PC-3 (cell line): Measurements from ENCODE around the gene SCD5. TPM values are rescaled to one million over a fixed set of nuclear protein-coding genes. Genes with fewer than 3 reads are reported as not detected.

ENCODE experiments used
- ATAC-seq: fragments of 200-7000 bp; cut with Tn5 transposase; 2 replicates; pipeline ENCODE4 v1.9.1; 2020; ENCODE audit warnings: mild to moderate bottlenecking, moderate library complexity
- BruUV-seq: library from RNA; stranded (reverse); fragments of 400-500 nt; replicated peaks from 2 replicates; lab custom pipeline; 2021; lab: Mats Ljungman, UMichigan
- CTCF ChIA-PET: fragments of 300-600 bp; sonication (Branson Sonifier 250); formaldehyde crosslinking; loops from one replicate; lab custom pipeline; 2022; ENCODE audit warnings: antibody characterized with exemption; lab: Charles Lee
- POLR2A ChIA-PET: fragments of 300-600 bp; sonication (Branson Sonifier 250); formaldehyde crosslinking; loops from one replicate; lab custom pipeline; 2022; ENCODE audit warnings: antibody characterized with exemption; ENCODE audit not compliant: unreplicated experiment; lab: Charles Lee
- DNase-seq: peaks from one replicate; pipeline ENCODE4 v3.0.0-alpha.2; 2015
- H2AFZ ChIP-seq: fragments of 300-600 bp; sonication (generic); 2 replicates; pipeline ENCODE4 v1.6.0; 2016; ENCODE audit warnings: antibody characterized with exemption, low read length
- H3F3A ChIP-seq: fragments of 300-600 bp; sonication (generic); one replicate; pipeline ENCODE4 v1.6.0; 2017; ENCODE audit warnings: antibody characterized with exemption, low read length, control low read depth, mild to moderate bottlenecking; ENCODE audit not compliant: unreplicated experiment
- H3K27ac ChIP-seq: fragments of 300-600 bp; sonication (generic); 2 replicates; pipeline ENCODE4 v1.5.1; 2016; ENCODE audit warnings: mild to moderate bottlenecking, low read length
- H3K27me3 ChIP-seq: fragments of 300-600 bp; sonication (generic); 2 replicates; pipeline ENCODE4 v1.6.1; 2016; ENCODE audit warnings: low read length, mixed read lengths
- H3K36me3 ChIP-seq: fragments of 300-600 bp; sonication (generic); 2 replicates; pipeline ENCODE4 v1.6.1; 2016; ENCODE audit warnings: low read depth, mixed run types, low read length, mixed read lengths
- H3K4me1 ChIP-seq: fragments of 300-600 bp; sonication (generic); 2 replicates; pipeline ENCODE4 v1.5.1; 2016; ENCODE audit warnings: low read length; ENCODE audit not compliant: insufficient read depth
- H3K4me2 ChIP-seq: fragments of 300-600 bp; sonication (generic); 2 replicates; pipeline ENCODE4 v1.6.0; 2016; ENCODE audit warnings: low read length
- H3K4me3 ChIP-seq: fragments of 300-600 bp; sonication (generic); 2 replicates; pipeline ENCODE4 v1.5.1; 2016; ENCODE audit warnings: mild to moderate bottlenecking, low read length, mixed read lengths
- H3K79me2 ChIP-seq: fragments of 300-600 bp; sonication (generic); 2 replicates; pipeline ENCODE4 v1.6.1; 2017; ENCODE audit warnings: low read length, mixed read lengths
- H3K9ac ChIP-seq: fragments of 300-600 bp; sonication (generic); 2 replicates; pipeline ENCODE4 v1.6.0; 2016; ENCODE audit warnings: mild to moderate bottlenecking, low read length
- H3K9me2 ChIP-seq: fragments of 300-600 bp; sonication (generic); replicated peaks from 2 replicates; pipeline ENCODE4 v1.6.1; 2016; ENCODE audit warnings: mixed run types, low read length, mixed read lengths
- H3K9me3 ChIP-seq: fragments of 300-600 bp; sonication (generic); 2 replicates; pipeline ENCODE4 v1.6.1; 2016; ENCODE audit warnings: low read length, mixed read lengths
- H4K20me1 ChIP-seq: fragments of 300-600 bp; sonication (generic); 2 replicates; pipeline ENCODE4 v1.6.1; 2016; ENCODE audit warnings: low read length, mixed read lengths
- EZH2 ChIP-seq: fragments of 300-600 bp; sonication (generic); IDR thresholded peaks from one replicate; pipeline ENCODE4 v1.6.1; 2017; ENCODE audit warnings: antibody characterized with exemption, mild to moderate bottlenecking, low read length; ENCODE audit not compliant: unreplicated experiment
- EZH2phosphoT487 ChIP-seq: fragments of 300-600 bp; sonication (generic); IDR thresholded peaks from 2 replicates; pipeline ENCODE4 v1.6.1; 2018; ENCODE audit warnings: mild to moderate bottlenecking, antibody characterized with exemption, low read length, borderline replicate concordance
- intact Hi-C: fragments of 100-400 bp; cut with micrococcal nuclease; formaldehyde crosslinking; loops from 2 replicates; pipeline ENCODE4 v1.9.0; 2023
- total RNA-seq: library from RNA; depleted of rRNA; stranded (reverse); fragments of >200 nt; gene quantifications from 2 replicates; pipeline ENCODE4 v1.2.3, GENCODE V29; 2014
- TF ChIP-seq, protein P1 (sequence below): fragments of 300-600 bp; sonication (generic); conservative IDR thresholded peaks from 2 replicates; pipeline ENCODE4 v1.5.1; 2017; ENCODE audit warnings: antibody characterized with exemption, low read depth, mild to moderate bottlenecking, low read length

Gene SCD5
- total RNA-seq, 1 experiment from 2014 or later = 3.8 TPM

DNA sequence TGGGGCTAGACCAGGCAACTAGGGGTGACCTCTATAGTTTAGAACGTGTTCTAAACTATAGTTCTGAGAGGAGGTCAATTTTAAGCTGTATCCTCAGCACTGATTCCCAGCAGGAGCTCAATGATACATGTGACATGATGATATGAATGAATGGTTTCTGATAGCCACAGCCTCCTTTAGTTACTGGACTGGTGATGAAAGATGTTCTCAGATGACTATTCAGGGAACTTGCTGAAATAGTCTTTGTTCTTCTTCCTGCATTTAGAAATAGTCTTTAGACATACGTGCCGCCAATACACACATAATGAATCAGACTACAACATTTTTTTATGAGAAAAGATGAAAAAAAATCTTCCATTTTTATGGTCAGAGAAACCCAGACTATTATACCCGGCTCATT, 120.5 kb downstream of the SCD5 start:
- H3K9me3 ChIP-seq = no peaks in the 10 kb centered on the region
- no peaks in the 10 kb centered on the region for H4K20me1 ChIP-seq
- no peak overlapping the region for H3K27ac ChIP-seq
- no peaks in the 10 kb centered on the region for H3K36me3 ChIP-seq
- H3F3A ChIP-seq = no peaks in the 10 kb centered on the region
- no peaks in the 10 kb centered on the region for H3K27me3 ChIP-seq
- no peak overlapping the region for H3K4me2 ChIP-seq
- no peaks in the 10 kb centered on the region for H3K79me2 ChIP-seq
- no TSS peak for BruUV-seq
- TF ChIP-seq EZH2 = no peak
- TF ChIP-seq, protein P1, sequence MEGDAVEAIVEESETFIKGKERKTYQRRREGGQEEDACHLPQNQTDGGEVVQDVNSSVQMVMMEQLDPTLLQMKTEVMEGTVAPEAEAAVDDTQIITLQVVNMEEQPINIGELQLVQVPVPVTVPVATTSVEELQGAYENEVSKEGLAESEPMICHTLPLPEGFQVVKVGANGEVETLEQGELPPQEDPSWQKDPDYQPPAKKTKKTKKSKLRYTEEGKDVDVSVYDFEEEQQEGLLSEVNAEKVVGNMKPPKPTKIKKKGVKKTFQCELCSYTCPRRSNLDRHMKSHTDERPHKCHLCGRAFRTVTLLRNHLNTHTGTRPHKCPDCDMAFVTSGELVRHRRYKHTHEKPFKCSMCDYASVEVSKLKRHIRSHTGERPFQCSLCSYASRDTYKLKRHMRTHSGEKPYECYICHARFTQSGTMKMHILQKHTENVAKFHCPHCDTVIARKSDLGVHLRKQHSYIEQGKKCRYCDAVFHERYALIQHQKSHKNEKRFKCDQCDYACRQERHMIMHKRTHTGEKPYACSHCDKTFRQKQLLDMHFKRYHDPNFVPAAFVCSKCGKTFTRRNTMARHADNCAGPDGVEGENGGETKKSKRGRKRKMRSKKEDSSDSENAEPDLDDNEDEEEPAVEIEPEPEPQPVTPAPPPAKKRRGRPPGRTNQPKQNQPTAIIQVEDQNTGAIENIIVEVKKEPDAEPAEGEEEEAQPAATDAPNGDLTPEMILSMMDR = no peak
- no peak for TF ChIP-seq EZH2phosphoT487
- DNase-seq = no peak
- peaks cover 10% of the 10 kb centered on the region; the same call in 1 of the 2 replicates for H3K4me1 ChIP-seq
- no peak overlapping the region for H3K4me3 ChIP-seq
- no peak for ATAC-seq
- no peaks in the 10 kb centered on the region for H3K9me2 ChIP-seq
- H3K9ac ChIP-seq = no peak overlapping the region
- ChIA-PET CTCF (no interaction called here), POLR2A (no interaction called here)
- intact Hi-C loops = no loop called here
- no peak overlapping the region for H2AFZ ChIP-seq

DNA sequence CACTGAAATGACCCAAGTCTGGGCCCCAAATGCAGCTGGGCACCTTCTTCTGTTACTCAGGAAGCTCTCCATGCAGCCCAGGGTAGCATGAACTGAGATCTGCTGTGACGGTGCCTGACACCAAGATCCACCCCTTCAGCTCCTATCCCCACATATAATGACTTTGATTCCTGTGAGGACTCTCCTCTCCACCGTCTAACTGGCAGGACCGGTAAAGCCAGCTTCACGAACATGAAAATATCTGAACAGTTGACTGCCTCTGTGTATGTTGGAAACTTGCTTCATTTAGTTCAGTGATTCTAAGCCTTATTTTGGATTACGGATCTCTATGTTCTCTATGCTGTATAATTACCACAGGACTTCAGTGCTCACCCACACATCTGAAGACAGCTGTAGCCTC, 121.3 kb downstream of the SCD5 start:
- Histone ChIP-seq H3K27me3 (no peaks in the 10 kb centered on the region), H3K4me3 (no peak overlapping the region), H4K20me1 (no peaks in the 10 kb centered on the region), H3K36me3 (no peaks in the 10 kb centered on the region), H3K79me2 (no peaks in the 10 kb centered on the region), H3K4me2 (no peak overlapping the region), H3K9ac (no peak overlapping the region), H2AFZ (no peak overlapping the region), H3K9me2 (no peaks in the 10 kb centered on the region), H3K4me1 (peaks cover 10% of the 10 kb centered on the region; the same call in 1 of the 2 replicates), H3F3A (no peaks in the 10 kb centered on the region), H3K9me3 (no peaks in the 10 kb centered on the region), H3K27ac (no peak overlapping the region)
- CTCF ChIA-PET = no interaction called here
- BruUV-seq = no TSS peak
- ATAC-seq = 0 out of 2 replicates have a peak, but pooled peaks have one; percentile 18
- peak; percentile 50 for DNase-seq
- intact Hi-C loops = no loop called here
- POLR2A ChIA-PET = no interaction called here
- TF ChIP-seq, protein P1 = no peak
- TF ChIP-seq EZH2 (no peak), EZH2phosphoT487 (no peak)

DNA sequence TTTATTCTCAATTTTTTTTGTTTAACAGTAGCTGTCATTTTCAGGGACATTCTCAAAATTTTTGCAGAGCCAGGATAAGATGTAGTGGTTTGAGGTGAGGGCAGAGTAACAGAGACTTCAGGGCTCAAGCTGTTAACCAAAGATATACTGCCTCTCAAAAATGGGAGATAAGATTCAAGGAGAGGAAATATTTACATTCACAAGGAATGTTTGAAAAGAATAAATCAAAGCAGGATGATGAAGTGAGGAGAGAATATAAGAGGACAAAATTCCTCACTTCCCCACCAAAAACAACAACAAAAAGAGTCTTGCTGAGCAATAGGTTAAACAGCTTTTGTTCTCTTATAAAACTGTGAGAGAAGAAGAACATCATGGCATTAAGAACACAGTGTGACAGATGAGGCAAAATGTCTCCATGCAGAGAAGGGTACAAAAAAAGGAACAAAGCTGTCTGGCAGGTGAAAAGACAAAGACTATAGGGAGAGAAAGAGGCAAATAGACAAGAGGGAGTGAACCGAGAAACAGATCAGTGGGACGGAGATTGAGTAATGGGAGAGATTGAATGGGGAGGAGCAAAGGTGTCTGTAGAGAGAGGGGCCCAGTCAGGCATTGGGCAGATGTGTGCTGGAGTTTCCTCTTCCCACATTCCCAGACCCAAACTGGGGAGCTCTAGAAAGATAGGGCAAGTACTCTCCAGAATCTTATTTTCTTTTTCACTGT, 130.7 kb downstream of the SCD5 start:
- BruUV-seq = no TSS peak
- no peak for TF ChIP-seq EZH2
- TF ChIP-seq, protein P1 = no peak
- TF ChIP-seq EZH2phosphoT487 = no peak
- no peak for ATAC-seq
- Histone ChIP-seq H3K36me3 (no peaks in the 10 kb centered on the region), H3K79me2 (no peaks in the 10 kb centered on the region), H3K27ac (no peak overlapping the region), H3K4me2 (no peak overlapping the region), H3K27me3 (no peaks in the 10 kb centered on the region), H3K9me3 (no peaks in the 10 kb centered on the region), H2AFZ (no peak overlapping the region), H3K9me2 (no peaks in the 10 kb centered on the region), H4K20me1 (no peaks in the 10 kb centered on the region), H3K4me3 (no peak overlapping the region), H3K4me1 (no peaks in the 10 kb centered on the region), H3F3A (no peaks in the 10 kb centered on the region), H3K9ac (no peak overlapping the region)
- no peak for DNase-seq
- ChIA-PET POLR2A (no interaction called here), CTCF (no interaction called here)
- intact Hi-C loops = no loop called here
